Neutrophil (primary cell): ENCODE results near the gene FLRT2.

ENCODE experiments used
- H3K27ac ChIP-seq: fragments of 200-600 bp; sonication (generic); 2 replicates; pipeline ENCODE4 v1.5.1; 2016; ENCODE audit warnings: mild to moderate bottlenecking, moderate library complexity
- H3K27me3 ChIP-seq: fragments of 200-600 bp; sonication (generic); 2 replicates; pipeline ENCODE4 v1.6.0; 2016; ENCODE audit warnings: mild to moderate bottlenecking
- H3K36me3 ChIP-seq: fragments of 200-600 bp; sonication (generic); 2 replicates; pipeline ENCODE4 v1.5.1; 2017
- H3K4me1 ChIP-seq, 2 experiments: fragments of 200-600 bp in 1 of 2; sonication (generic) in 1 of 2; 1 replicate in 1 of 2; 2 replicates in 1 of 2; pipeline versions ENCODE4 v1.5.1 to v1.6.1; 2013 to 2016; ENCODE audit warnings: low read depth in 1 of 2, low read length in 1 of 2, mild to moderate bottlenecking in 1 of 2, moderate library complexity in 1 of 2; ENCODE audit not compliant: control insufficient read depth in 1 of 2, insufficient read depth in 1 of 2
- H3K4me3 ChIP-seq, 2 experiments: fragments of 200-600 bp in 1 of 2; sonication (generic) in 1 of 2; 1 replicate in 1 of 2; 2 replicates in 1 of 2; pipeline ENCODE4 v1.5.1; 2013 to 2016; ENCODE audit warnings: low read depth in 1 of 2, low read length in 1 of 2, mild to moderate bottlenecking in 1 of 2, moderate library complexity in 1 of 2
- H3K9me3 ChIP-seq: fragments of 200-600 bp; sonication (generic); 2 replicates; pipeline ENCODE4 v1.5.1; 2016
- CTCF ChIP-seq: fragments of 200-600 bp; sonication (generic); IDR thresholded peaks from 2 replicates; pipeline ENCODE4 v1.5.1; 2016; ENCODE audit warnings: antibody characterized with exemption

Gene FLRT2

GRCh38 chr14:85578357-85578756, 48.4 kb downstream of the FLRT2 start:
- Histone ChIP-seq H3K27me3 (no peaks in the 10 kb centered on the region), H3K4me1 (no peaks in the 10 kb centered on the region), H3K9me3 (no peaks in the 10 kb centered on the region), H3K4me3 (no peak overlapping the region), H3K27ac (no peak overlapping the region), H3K36me3 (no peaks in the 10 kb centered on the region)
- no peak for TF ChIP-seq CTCF

- H3K36me3 ChIP-seq = no peaks in the 10 kb centered on the region
- no peak for TF ChIP-seq CTCF
- H3K9me3 ChIP-seq = no peaks in the 10 kb centered on the region
- no peak overlapping the region for H3K4me3 ChIP-seq
- H3K4me1 ChIP-seq = no peaks in the 10 kb centered on the region
- H3K27ac ChIP-seq = no peak overlapping the region
- no peaks in the 10 kb centered on the region for H3K27me3 ChIP-seq
Observed at GRCh38 chr14:85578930-85579329, 49.0 kb downstream of the FLRT2 start.

- Histone ChIP-seq H3K27ac (no peak overlapping the region), H3K4me1 (no peaks in the 10 kb centered on the region), H3K27me3 (no peaks in the 10 kb centered on the region), H3K4me3 (no peak overlapping the region), H3K36me3 (no peaks in the 10 kb centered on the region), H3K9me3 (no peaks in the 10 kb centered on the region)
- TF ChIP-seq CTCF = no peak
Observed at GRCh38 chr14:85579942-85580341, 50.0 kb downstream of the FLRT2 start.

GRCh38 chr14:85580536-85581140, 50.7 kb downstream of the FLRT2 start:
- no peaks in the 10 kb centered on the region for H3K9me3 ChIP-seq
- H3K4me3 ChIP-seq = no peak overlapping the region
- H3K36me3 ChIP-seq = no peaks in the 10 kb centered on the region
- H3K4me1 ChIP-seq = no peaks in the 10 kb centered on the region
- no peaks in the 10 kb centered on the region for H3K27me3 ChIP-seq
- no peak overlapping the region for H3K27ac ChIP-seq
- TF ChIP-seq CTCF = no peak

GRCh38 chr14:85581691-85582090, 51.7 kb downstream of the FLRT2 start:
- no peak for TF ChIP-seq CTCF
- Histone ChIP-seq H3K27ac (no peak overlapping the region), H3K36me3 (no peaks in the 10 kb centered on the region), H3K4me3 (no peak overlapping the region), H3K9me3 (no peaks in the 10 kb centered on the region), H3K4me1 (no peaks in the 10 kb centered on the region), H3K27me3 (no peaks in the 10 kb centered on the region)

GRCh38 chr14:85583380-85583779, 53.4 kb downstream of the FLRT2 start:
- no peaks in the 10 kb centered on the region for H3K27me3 ChIP-seq
- TF ChIP-seq CTCF = no peak
- no peak overlapping the region for H3K27ac ChIP-seq
- no peaks in the 10 kb centered on the region for H3K36me3 ChIP-seq
- no peaks in the 10 kb centered on the region for H3K4me1 ChIP-seq
- H3K4me3 ChIP-seq = no peak overlapping the region
- no peaks in the 10 kb centered on the region for H3K9me3 ChIP-seq
